ENCODE measurements around the gene S100A3. TPM values are rescaled to one million over a fixed set of nuclear protein-coding genes. Genes with fewer than 3 reads are reported as not detected.

S100A3 gene
- total and polyA plus RNA-seq, 12 donors: 0.30 to 6.3 (median 2.5) TPM; not detected in 6

DNA sequence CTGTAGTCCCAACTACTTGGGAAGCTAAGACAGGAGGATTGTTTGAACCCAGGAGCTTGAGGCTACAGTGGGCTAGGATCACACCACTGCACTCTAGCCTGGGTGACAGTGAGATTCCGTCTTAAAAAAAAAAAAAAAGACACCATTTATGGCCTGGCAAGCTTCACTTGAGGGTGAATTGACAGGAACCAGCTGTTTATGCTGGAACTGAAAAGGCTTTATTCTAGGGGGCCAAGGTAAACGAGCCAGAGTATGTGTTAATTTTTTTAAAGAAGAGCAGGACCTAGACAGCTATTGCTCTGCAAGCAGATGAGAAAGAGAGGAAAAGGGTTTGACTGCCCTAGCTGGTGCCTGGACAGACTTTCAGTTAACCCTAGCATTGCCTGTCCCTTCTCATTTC is 50.3 kb downstream of the S100A3 start:
- WGBS, 2 donors: 21 to 38% methylated on average over 2 of the region's 2 CpGs
- ATAC-seq (no peak), DNase-seq (no peak)
- no peaks in the 10 kb centered on the region for H3K27me3 ChIP-seq
- TF ChIP-seq, protein P1, sequence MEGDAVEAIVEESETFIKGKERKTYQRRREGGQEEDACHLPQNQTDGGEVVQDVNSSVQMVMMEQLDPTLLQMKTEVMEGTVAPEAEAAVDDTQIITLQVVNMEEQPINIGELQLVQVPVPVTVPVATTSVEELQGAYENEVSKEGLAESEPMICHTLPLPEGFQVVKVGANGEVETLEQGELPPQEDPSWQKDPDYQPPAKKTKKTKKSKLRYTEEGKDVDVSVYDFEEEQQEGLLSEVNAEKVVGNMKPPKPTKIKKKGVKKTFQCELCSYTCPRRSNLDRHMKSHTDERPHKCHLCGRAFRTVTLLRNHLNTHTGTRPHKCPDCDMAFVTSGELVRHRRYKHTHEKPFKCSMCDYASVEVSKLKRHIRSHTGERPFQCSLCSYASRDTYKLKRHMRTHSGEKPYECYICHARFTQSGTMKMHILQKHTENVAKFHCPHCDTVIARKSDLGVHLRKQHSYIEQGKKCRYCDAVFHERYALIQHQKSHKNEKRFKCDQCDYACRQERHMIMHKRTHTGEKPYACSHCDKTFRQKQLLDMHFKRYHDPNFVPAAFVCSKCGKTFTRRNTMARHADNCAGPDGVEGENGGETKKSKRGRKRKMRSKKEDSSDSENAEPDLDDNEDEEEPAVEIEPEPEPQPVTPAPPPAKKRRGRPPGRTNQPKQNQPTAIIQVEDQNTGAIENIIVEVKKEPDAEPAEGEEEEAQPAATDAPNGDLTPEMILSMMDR (IDR thresholded peaks at IDR 0.05): no peak
- no peaks in the 10 kb centered on the region for H3K36me3 ChIP-seq
- H3K9me3 ChIP-seq: no peaks in the 10 kb centered on the region
- no peak overlapping the region for H3K27ac ChIP-seq
- H3K4me1 ChIP-seq: peaks cover 0 to 11% (median 5%) of the 10 kb centered on the region in 9 donors
- H3K4me3 ChIP-seq: no peak overlapping the region
- intact Hi-C loops (cut with DNase I): no loop called here

Other genes starting within 250 kb of the S100A3 start
- gene PGLYRP3, start 236.3 kb downstream of the S100A3 start, total RNA-seq: not detected
- gene PGLYRP3, start 236.3 kb downstream of the S100A3 start, polyA plus RNA-seq: not detected
- gene PGLYRP4, start 200.4 kb downstream of the S100A3 start, total RNA-seq: not detected
- not detected for gene PGLYRP4, start 200.4 kb downstream of the S100A3 start, polyA plus RNA-seq
- gene S100A9, start 191.4 kb downstream of the S100A3 start, total RNA-seq: 100 to 1,000 TPM in 3 of 10 donors, 10 to 100 TPM in 6, 1 to 10 TPM in 1; 9.9 to 182 (median 36.0) TPM
- gene S100A9, start 191.4 kb downstream of the S100A3 start, polyA plus RNA-seq: 100 to 1,000 TPM; 111 to 177 TPM
- gene S100A12, start 173.6 kb downstream of the S100A3 start, total RNA-seq: 10 to 100 TPM in 1 of 10 donors, 1 to 10 TPM in 6, under 1 TPM in 2, not detected in 1; 0.49 to 12.9 (median 1.9) TPM
- gene S100A12, start 173.6 kb downstream of the S100A3 start, polyA plus RNA-seq: 1 to 10 TPM; 4.6 to 6.2 TPM
- 100 to 1,000 TPM in 1 of 10 donors, 10 to 100 TPM in 7, 1 to 10 TPM in 2; 6.2 to 105 (median 24.5) TPM for gene S100A8, start 158.2 kb downstream of the S100A3 start, total RNA-seq
- 10 to 100 TPM; 73.6 to 79.2 TPM for gene S100A8, start 158.2 kb downstream of the S100A3 start, polyA plus RNA-seq
- not detected for gene S100A7A, start 132.7 kb downstream of the S100A3 start, total RNA-seq
- not detected for gene S100A7A, start 132.7 kb downstream of the S100A3 start, polyA plus RNA-seq
- not detected for gene S100A7, start 88.6 kb downstream of the S100A3 start, total RNA-seq
- gene S100A7, start 88.6 kb downstream of the S100A3 start, polyA plus RNA-seq: under 1 TPM in 1 of 2 donors, not detected in 1; 0.20 TPM
- 100 to 1,000 TPM; 237 to 385 (median 294) TPM for gene S100A6, start 13.3 kb downstream of the S100A3 start, total RNA-seq
- gene S100A6, start 13.3 kb downstream of the S100A3 start, polyA plus RNA-seq: 1,000 to 10,000 TPM in 1 of 2 donors, 100 to 1,000 TPM in 1; 630 to 2,261 TPM
- gene S100A5, start 8.3 kb downstream of the S100A3 start, total RNA-seq: not detected
- gene S100A5, start 8.3 kb downstream of the S100A3 start, polyA plus RNA-seq: not detected
- 100 to 1,000 TPM in 2 of 10 donors, 10 to 100 TPM in 8; 29.4 to 166 (median 68.1) TPM for gene S100A4, start 3.5 kb downstream of the S100A3 start, total RNA-seq
- 100 to 1,000 TPM; 196 to 755 TPM for gene S100A4, start 3.5 kb downstream of the S100A3 start, polyA plus RNA-seq
- 1 to 10 TPM in 9 of 10 donors, not detected in 1; 1.2 to 4.5 (median 3.1) TPM for gene S100A2, start 16.6 kb upstream of the S100A3 start, total RNA-seq
- 1 to 10 TPM; 2.2 to 7.4 TPM for gene S100A2, start 16.6 kb upstream of the S100A3 start, polyA plus RNA-seq
- 10 to 100 TPM; 28.8 to 68.2 (median 40.2) TPM for gene S100A16, start 63.9 kb upstream of the S100A3 start, total RNA-seq
- gene S100A16, start 63.9 kb upstream of the S100A3 start, polyA plus RNA-seq: 100 to 1,000 TPM in 1 of 2 donors, 10 to 100 TPM in 1; 98.6 to 176 TPM
- 1 to 10 TPM; 1.7 to 7.3 (median 4.6) TPM for gene S100A14, start 67.1 kb upstream of the S100A3 start, total RNA-seq
- 1 to 10 TPM in 1 of 2 donors, under 1 TPM in 1; 0.80 to 4.1 TPM for gene S100A14, start 67.1 kb upstream of the S100A3 start, polyA plus RNA-seq
- 100 to 1,000 TPM; 101 to 150 (median 125) TPM for gene S100A13, start 78.2 kb upstream of the S100A3 start, total RNA-seq
- gene S100A13, start 78.2 kb upstream of the S100A3 start, polyA plus RNA-seq: 100 to 1,000 TPM; 173 to 335 TPM
- gene S100A1, start 79.2 kb upstream of the S100A3 start, total RNA-seq: 1,000 to 10,000 TPM; 1,287 to 3,035 (median 2,343) TPM
- 1,000 to 10,000 TPM in 1 of 2 donors, 100 to 1,000 TPM in 1; 685 to 2,765 TPM for gene S100A1, start 79.2 kb upstream of the S100A3 start, polyA plus RNA-seq
- gene CHTOP, start 84.8 kb upstream of the S100A3 start, total RNA-seq: 10 to 100 TPM; 67.4 to 95.5 (median 77.8) TPM
- 10 to 100 TPM; 61.6 to 76.2 TPM for gene CHTOP, start 84.8 kb upstream of the S100A3 start, polyA plus RNA-seq
- 10 to 100 TPM; 56.7 to 83.3 (median 73.4) TPM for gene SNAPIN, start 109.4 kb upstream of the S100A3 start, total RNA-seq
- 10 to 100 TPM; 38.6 to 54.4 TPM for gene SNAPIN, start 109.4 kb upstream of the S100A3 start, polyA plus RNA-seq
- 10 to 100 TPM; 61.1 to 87.3 (median 70.8) TPM for gene ILF2, start 121.7 kb upstream of the S100A3 start, total RNA-seq
- 100 to 1,000 TPM in 1 of 2 donors, 10 to 100 TPM in 1; 17.3 to 114 TPM for gene ILF2, start 121.7 kb upstream of the S100A3 start, polyA plus RNA-seq
- gene NPR1, start 129.4 kb upstream of the S100A3 start, total RNA-seq: 10 to 100 TPM in 6 of 10 donors, 1 to 10 TPM in 4; 8.0 to 24.3 (median 10.4) TPM
- 10 to 100 TPM; 24.3 to 29.0 TPM for gene NPR1, start 129.4 kb upstream of the S100A3 start, polyA plus RNA-seq
- gene INTS3, start 178.8 kb upstream of the S100A3 start, total RNA-seq: 10 to 100 TPM; 25.4 to 32.8 (median 31.1) TPM
- gene INTS3, start 178.8 kb upstream of the S100A3 start, polyA plus RNA-seq: 10 to 100 TPM; 30.8 to 46.1 TPM
- 10 to 100 TPM in 2 of 10 donors, 1 to 10 TPM in 8; 5.9 to 16.0 (median 8.9) TPM for gene SLC27A3, start 226.1 kb upstream of the S100A3 start, total RNA-seq
- gene SLC27A3, start 226.1 kb upstream of the S100A3 start, polyA plus RNA-seq: 10 to 100 TPM; 26.7 to 43.8 TPM

Data from heart right ventricle (tissue), 16 donors.